CD4-positive, alpha-beta T cell treated with Interferon alpha-2 for 1 hour (primary cell): Measurements from ENCODE around the gene NLRP10.
"Not testable (repeated sequence)": the region's sequence is repeated elsewhere in the genome, so short reads cannot be mapped to it uniquely, and the experiment has no call there.

Source experiments
- DNase-seq, 2 donors: peaks; one replicate each; pipeline ENCODE4 v3.0.0-alpha.2; 2020 to 2022

The NLRP10 gene

GRCh38 chr11:7965386-7965785 is at the start of gene NLRP10:
NLRP10 (minus strand) TSS chr11:7965447; CDS start chr11:7963495, 1,952 bp downstream.
- DNase-seq: no peak

DNA sequence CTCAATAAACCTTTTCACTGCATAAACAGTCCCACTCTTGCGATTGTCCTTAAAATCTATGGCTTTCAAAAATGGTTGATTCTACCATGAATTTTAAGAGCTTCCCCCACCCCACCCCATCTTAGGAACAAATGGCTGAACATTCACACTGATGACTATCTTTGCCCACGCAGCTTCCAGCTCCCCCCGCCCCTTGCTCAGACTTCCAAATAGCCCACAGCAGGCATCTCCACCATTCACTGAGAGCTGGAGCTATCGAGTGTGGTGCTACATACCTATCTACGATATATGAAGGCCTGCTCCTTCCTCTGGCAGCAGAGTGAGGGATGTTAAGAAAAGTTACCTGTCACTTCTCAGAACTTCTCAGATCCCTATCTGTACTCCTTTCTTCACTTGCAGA is 48.6 kb upstream of the NLRP10 start:
- DNase-seq: no peak

GRCh38 chr11:8011981-8012444 is 46.8 kb upstream of the NLRP10 start:
- DNase-seq: no peak

DNA sequence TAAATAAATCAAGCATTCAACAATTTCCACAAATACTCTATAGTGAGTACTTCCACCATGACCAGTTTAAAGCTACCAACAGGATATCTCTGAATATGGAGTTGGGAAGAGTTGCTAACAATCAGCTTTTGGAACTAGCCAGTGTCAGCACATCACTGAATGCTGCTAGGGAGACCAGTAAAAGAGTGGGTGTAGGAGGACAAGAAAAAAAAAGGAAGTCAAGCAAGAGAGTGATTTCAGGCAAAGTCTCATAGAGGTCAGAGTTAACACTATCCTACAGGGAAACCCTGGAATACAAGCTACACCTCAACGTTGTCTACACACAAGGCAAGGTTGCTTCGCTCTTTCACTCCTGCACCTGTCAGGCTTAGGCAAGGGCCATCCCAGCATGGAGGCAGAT is 46.1 kb upstream of the NLRP10 start:
- no peak for DNase-seq

GRCh38 chr11:8009856-8010255 is 44.6 kb upstream of the NLRP10 start:
- DNase-seq: no peak

GRCh38 chr11:8008212-8008611 is 43.0 kb upstream of the NLRP10 start:
- DNase-seq: no peak

DNA sequence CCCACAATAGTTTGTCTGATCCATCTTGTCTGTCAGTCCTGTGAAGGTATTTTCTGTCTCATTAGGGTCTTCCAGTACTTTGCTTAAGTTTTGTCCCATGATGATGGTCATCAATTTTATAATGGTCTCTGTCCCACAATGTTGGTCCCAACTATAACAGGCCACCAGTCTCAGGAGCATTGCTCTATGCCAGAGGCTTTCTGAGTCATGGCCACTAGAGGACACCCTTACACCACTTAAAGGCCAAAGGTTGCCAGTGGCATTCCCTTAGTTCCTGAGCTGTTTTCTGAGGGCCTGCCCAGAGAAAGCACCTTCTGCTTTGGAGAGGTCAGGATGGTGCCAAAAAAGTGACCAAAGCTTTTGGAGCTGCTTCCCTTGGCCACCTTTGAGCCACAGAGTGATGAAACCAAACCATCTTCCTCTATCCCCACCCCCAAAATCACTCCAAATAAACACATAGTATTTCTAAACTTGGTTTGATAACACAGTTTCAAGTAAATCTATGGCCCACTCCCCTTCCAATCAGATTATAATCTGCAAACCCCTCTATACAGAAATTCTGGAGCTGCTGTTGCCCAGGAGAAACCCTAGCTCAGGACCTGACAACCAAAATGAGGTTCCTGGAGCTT is 41.2 kb upstream of the NLRP10 start:
- peak; percentile 18 to 61 for DNase-seq

- DNase-seq: no peak
Measured at GRCh38 chr11:8005556-8005955, 40.3 kb upstream of the NLRP10 start.

- no peak for DNase-seq
Measured at GRCh38 chr11:8004008-8004407, 38.8 kb upstream of the NLRP10 start.

GRCh38 chr11:8003187-8003586 is 37.9 kb upstream of the NLRP10 start:
- DNase-seq: no peak

DNA sequence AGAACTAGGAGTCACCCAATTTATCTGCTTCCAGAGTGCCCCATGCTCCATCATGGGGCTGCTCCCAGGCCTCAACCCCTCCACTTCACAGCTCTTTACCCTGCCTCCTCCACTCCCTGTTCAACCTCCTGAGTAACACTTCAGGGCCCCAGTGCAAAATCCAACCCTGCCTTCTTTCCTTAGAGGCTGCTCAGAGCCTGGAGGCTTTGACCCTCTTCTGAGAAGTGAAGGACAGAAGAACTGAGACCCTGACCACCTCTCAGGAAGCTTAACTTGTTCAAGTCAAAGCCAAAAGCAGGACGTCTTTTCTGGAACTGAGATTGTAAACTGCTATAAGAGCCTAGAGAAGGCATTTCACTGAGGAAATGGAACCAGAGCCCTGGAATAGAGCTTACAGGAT is 37.4 kb upstream of the NLRP10 start:
- no peak for DNase-seq

- DNase-seq: no peak
Measured at GRCh38 chr11:8000390-8000789, 35.1 kb upstream of the NLRP10 start.

- no peak for DNase-seq
Measured at GRCh38 chr11:7999795-8000194, 34.5 kb upstream of the NLRP10 start.

GRCh38 chr11:7994581-7995278 is 29.5 kb upstream of the NLRP10 start:
- DNase-seq: no peak

DNA sequence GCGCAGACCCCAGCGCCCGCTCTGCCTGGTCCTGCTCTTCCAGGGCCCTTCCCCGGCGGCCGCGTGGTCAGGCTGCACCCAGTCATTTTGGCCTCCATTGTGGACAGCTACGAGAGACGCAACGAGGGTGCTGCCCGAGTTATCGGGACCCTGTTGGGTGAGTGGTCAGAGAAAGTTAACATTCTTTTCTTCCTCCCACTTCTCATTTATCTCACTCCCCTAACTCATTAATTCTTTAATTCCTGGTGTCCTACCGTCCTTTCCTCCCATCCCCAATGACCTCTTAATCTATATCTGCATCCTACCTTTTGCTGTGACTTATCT is 22.3 kb upstream of the NLRP10 start:
- DNase-seq: not testable (repeated sequence)

DNA sequence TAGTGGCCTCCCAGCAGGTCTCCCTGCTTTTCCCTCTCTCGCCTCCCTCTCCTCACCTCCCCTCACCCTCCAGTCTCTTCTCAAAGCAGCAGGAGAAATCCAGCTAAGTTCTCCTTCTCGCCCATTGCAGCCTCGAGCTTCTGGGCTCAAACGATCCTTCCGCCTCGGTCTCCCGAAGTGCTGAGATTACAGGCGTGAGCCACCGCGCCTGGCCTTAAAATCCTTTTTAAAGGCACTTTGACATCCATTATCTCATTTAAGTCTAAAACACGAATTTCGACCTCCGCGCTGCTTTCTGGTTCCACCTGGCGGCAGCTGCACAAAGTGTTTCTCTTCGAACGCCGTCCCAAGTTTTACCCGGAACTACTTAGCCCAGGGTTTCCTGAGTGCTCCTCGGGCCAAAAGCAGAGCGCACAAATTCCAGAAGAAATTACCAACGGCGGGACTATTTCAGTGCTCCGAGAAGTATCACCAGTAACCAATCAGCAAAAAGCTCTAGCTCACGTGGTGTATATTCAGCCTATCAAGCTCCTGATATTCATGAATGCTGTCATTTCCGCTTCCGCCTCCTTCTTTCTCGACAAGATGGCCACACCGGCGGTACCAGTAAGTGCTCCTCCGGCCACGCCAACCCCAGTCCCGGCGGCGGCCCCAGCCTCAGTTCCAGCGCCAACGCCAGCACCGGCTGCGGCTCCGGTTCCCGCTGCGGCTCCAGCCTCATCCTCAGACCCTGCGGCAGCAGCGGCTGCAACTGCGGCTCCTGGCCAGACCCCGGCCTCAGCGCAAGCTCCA is 21.7 kb upstream of the NLRP10 start, which contains the start of gene EIF3F:
Gene EIF3F, plus strand, starts transcription at position 570 of the 792 bp plus-strand sequence. Its CDS starts 16 bp downstream, at position 586.
- peak; percentile 96 to 99 for DNase-seq

- DNase-seq: no peak
Measured at GRCh38 chr11:7983832-7984590, 18.8 kb upstream of the NLRP10 start.

DNA sequence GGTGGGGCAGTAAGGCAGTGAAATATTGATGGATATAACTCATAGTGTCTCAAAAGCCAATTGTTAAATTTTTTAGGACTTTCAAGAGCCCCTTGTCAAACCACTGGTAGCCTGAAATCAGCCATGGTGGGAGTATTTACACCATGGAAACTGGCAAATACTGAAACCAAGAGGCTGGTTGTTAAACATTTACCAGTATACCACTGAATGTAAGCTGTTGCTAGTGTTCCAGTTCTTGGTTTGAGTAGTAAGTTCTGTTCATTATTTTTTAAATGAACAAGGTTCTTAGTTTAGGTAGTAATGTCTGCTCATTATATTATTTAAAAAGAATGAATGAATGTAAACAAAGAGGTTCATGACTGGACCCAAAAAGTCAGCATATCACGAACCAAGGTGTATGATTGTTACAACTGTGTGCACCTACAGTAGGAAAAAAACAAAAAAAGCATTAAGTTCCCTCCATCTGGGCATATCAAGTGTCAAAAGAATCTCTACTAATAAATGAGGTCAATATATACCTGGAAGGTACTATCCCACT is 17.4 kb upstream of the NLRP10 start:
- DNase-seq: no peak

DNA sequence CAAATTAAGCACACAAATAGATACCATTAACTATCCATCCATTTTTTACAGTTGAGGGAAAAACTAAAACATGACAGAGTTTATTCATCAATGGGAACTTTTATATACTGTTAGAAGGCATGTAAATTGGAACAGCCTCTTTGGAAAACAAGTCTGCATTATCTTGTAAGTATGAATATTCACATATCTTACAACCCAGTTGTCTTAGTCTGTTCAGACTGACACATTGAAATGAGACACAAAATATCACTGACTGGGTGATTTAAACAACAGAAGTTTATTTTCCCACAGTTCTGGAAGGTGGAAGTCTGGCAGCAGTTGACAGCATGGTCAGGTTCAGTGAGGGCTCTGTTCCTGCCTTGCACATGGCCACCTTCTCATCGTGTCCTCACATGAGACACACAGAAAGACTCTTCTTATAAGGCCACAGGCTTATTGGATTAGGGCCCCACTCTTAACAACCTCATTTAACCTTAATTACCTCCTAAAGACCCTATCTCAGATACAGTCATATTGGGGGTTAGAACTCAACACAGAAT is 16.4 kb upstream of the NLRP10 start:
- no peak for DNase-seq

DNA sequence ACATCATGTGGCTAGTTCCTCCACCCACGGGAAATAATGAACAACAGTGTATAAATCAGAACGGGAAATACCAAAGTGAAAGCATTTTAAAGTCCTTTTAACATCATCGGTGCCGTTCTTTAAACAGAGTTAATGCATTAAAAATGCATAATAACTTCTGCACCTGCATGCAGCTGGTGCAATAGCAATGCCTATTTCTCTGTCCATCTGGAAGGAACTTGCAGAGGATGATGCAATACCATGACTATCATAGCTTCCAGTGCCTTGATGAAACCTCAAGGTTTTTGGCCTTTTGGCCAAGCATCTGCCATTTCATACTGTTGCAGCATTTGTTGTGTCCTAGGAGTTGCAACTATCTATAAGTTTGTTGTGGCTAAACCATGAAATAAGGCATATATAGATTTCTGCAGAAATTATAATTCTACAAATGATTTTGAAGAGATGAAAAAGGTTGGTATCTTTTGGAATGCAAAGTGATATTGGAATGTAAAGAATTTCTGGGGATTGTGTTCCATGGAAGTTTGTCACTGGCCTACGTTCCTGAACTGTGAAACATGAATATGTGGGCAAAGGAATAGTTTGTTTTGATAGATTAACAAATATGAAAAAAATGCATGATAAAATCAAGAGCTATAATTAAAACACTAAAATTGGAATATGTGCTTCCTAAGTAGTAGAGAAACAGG is 12.1 kb upstream of the NLRP10 start:
- no peak for DNase-seq

DNA sequence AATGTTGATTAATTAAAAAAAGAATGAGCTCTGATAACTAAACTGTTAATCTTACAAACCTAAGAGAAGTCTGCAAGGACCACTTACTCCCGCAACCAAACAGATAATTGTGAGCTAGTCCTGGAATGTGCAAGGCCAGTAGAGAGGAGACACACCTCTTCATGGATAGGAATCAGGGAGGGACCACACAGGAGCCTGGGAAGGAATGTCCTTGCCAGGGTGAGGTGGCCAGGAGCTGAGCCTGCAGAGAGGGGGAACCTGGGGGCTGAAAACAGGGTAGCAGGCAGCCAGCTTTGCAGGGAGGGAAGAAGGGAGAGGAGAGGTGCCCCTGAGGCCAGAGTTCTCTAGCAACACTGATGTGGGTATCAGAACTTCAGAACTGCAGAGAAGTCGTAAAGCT is 9.4 kb upstream of the NLRP10 start:
- no peak for DNase-seq

- no peak for DNase-seq
Measured at GRCh38 chr11:7973011-7973410, 7.8 kb upstream of the NLRP10 start.
